SHP77 (cell line): Measurements from ENCODE around the gene C11orf68.
"Not testable (repeated sequence)": the region's sequence is repeated elsewhere in the genome, so short reads cannot be mapped to it uniquely, and the experiment has no call there.

Experiments used
- DNase-seq, 2 experiments: peaks; one replicate each; lab custom pipeline; 2025; lab: John Stamatoyannopoulos, UW

C11orf68 gene

GRCh38 chr11:65918211-65919140, at the start of gene C11orf68:
TSS of gene C11orf68 (minus strand) at chr11:65919062. CDS start at chr11:65919031, 31 bp downstream.
- DNase-seq = no peak

GRCh38 chr11:65967329-65967934, 48.6 kb upstream of the C11orf68 start:
- no peak for DNase-seq

DNA sequence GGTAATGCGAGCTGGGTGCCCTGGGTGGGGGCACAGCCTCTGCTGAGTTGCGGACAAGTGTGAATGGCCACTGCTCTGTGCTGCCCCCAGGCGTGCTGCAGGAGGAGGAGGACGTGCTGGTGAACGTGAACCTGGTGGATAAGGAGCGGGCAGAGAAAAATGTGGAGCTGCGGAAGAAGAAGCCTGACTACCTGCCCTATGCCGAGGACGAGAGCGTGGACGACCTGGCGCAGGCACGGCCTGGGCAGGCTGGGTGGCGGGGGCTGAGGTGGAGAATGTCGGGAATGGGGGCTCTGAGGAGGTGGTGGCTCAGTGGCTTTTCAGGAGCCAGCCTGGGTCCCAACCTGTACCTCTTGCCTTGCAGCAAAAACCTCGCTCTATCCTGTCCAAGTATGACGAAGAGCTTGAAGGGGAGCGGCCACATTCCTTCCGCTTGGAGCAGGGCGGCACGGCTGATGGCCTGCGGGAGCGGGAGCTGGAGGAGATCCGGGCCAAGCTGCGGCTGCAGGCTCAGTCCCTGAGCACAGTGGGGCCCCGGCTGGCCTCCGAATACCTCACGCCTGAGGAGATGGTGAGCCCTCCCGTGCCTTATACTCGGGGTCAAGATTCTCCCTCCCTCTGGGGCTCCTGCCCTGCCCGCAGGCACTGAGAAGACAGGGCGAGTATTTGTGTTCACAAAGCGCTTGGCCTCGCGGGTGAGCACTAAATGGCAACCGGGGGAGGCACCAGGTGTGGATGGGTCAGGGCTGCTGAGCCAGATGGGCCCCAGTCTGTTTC, 47.3 kb upstream of the C11orf68 start:
- no peak for DNase-seq

- no peak for DNase-seq
These were observed 46.0 kb upstream of the C11orf68 start for GRCh38 chr11:65964906-65965305.

- no peak for DNase-seq
These were observed 43.3 kb upstream of the C11orf68 start for GRCh38 chr11:65962141-65962564.

DNA sequence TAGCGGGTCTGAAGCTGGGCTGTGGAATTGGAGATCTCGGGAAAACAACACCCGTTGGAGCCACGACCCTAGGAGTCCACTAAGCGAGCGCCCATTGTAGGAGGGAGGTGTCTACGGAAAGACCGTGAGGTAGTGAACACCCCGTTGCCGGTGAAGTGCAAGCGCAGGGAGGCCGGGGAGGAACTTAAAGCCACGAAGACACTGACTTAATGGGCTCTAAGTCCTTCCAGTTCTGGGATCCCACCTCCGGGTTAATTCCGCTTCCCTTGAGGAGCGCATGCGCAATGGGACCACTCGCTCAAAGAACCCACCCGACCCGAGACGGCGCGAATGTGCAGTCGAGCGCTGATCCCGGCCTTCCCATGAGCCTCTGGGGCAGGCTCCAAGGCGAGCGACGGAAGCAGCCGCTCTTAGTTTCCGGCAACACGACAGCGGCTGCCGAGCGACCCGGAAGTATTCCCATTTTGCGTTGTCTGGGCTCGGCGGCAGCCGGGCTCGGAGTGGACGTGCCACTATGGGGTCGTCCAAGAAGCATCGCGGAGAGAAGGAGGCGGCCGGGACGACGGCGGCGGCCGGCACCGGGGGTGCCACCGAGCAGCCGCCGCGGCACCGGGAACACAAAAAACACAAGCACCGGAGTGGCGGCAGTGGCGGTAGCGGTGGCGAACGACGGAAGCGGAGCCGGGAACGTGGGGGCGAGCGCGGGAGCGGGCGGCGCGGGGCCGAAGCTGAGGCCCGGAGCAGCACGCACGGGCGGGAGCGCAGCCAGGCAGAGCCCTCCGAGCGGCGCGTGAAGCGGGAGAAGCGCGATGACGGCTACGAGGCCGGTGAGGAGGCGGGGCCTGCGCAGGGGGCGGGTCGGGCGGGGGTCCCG, 42.6 kb upstream of the C11orf68 start, which contains the start of gene SART1:
Gene SART1, plus strand, starts transcription at position 468 of the 874 bp plus-strand sequence. Its CDS starts 47 bp downstream, at position 515.
- DNase-seq = peak; percentile 95 to 97

DNA sequence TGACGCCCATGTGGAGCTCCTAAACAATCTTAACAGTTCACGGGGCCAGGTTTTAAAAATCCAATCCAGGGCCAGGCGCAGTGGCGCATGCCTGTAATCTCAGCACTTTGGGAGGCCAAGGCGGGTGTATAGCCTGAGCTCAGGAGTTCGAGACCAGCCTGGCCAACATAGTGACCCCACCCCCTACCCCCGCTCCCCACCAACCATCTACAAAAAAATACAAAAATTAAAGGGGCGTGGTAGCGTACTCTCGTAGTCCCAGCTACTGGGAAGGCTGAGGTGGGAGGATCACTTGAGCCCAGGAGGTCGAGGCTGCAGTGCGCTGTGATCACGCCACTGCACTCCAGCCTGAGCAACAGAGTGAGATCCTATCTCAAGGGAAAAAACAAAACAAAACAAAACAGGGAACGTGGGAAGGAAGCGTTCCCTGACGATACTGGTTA, 42.0 kb upstream of the C11orf68 start:
- no peak for DNase-seq

DNA sequence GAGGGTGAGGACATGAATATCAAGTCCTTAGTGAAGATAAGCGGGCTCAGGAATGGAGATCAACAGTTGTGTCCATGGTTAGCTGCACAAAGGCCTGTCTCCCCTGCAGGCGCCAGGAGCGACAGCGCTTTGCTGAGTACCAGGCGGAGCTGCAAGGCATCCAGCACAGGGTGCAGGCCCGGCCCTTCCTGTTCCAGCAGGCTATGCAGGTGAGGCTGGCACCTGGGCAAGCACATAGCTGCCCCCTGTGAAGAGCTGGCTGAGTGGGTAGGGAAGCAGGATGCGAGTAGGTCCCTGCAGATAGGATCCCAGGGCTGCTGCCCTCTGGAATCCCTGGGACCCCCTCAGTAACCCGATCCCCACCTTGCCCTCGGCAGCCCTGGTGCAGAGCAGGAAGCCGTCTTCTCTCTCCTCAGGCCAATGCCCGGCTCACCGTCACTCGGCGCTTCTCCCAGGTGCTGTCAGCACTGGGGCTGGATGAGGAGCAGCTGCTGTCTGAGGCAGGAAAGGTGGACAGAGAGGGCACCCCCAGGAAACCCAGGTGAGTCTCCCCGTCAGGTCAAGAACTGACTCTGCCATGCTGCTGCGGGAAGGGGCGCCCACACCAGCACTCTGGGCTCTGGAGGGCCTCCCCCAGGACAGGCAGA, 40.0 kb upstream of the C11orf68 start:
- no peak for DNase-seq

DNA sequence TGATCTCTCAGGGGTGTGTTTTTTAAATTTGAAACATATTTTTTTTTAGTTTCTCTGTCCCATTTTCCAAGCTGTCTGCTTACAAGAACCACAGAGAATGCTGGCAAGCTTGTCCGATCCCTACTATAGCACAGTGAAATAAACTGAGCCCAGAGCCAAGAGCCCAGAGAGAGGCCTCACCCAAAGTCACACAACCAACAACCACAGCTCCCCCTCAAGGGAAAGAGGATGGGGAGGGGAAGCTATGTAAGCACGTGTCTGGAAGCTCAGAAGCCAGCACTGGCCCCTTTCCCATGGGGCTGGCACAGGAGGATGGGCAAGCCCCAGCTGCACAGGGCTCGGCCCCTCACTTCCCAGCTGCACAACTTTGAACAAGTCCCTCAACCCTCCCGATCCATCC, 39.4 kb upstream of the C11orf68 start:
- DNase-seq = no peak

GRCh38 chr11:65954771-65955170, 35.9 kb upstream of the C11orf68 start:
- DNase-seq = no peak

DNA sequence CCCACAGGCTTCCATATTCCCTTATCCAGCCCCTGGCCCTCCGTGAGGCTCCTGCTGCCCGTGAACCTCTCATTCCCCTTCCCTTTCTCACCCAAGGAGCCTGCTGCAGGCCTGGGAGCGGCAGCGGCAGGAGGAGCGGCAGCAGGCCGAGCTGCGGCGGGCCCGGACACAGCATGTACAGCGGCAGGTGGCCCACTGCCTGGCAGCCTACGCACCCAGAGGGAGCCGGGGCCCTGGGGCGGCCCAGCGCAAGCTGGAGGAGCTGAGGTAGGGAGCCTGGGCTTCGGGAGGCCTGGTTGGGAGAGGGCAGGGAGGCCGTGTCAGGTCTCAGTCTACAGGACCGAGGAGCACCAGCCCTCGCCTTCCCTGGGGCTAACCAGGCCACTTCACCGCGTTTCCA, 34.6 kb upstream of the C11orf68 start:
- DNase-seq = no peak

- no peak for DNase-seq
These were observed 33.2 kb upstream of the C11orf68 start for GRCh38 chr11:65952052-65952521.

- not testable (repeated sequence) for DNase-seq
These were observed 32.8 kb upstream of the C11orf68 start for GRCh38 chr11:65951641-65952040.

DNA sequence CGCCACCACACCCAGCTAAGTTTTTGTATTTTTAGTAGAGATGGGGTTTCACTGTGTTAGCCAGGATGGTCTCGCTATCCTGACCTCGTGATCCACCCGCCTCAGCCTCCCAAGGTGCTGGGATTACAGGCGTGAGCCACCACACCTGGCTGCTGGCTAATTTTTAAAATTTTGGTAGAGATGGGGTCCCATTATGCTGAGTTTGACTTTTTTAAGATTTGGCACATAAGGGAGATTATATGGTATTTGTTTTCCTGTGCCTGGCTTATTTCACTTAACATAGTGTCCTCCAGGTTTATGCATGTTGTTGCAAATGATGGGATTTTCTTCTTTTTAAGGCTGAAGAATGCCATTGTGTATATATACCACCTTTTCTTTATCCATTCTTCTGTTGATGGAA, 31.8 kb upstream of the C11orf68 start:
- DNase-seq = not testable (repeated sequence)

GRCh38 chr11:65947603-65948125, 28.8 kb upstream of the C11orf68 start:
- DNase-seq = no peak

DNA sequence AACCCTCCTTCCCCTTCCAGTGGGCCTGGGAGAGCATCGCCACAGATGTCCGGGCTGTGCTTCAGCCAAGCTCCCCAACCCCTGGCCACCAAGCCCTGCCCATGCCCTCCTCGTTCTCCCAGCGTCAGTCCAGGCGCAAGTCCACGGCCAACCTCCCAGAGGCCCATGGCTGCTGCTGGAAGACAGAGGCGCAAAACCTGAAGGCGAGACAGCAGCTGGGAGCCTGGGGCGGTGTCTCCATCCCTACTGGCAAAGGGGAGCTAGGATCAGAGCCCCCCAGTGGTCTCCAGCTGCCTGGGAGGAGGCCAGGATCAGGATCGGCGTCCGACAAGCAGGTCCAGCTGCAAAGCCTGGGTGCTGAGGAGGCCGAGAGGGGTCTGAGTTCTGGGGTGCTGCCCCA, 28.3 kb upstream of the C11orf68 start:
- DNase-seq = no peak

- DNase-seq = no peak
These were observed 27.8 kb upstream of the C11orf68 start for GRCh38 chr11:65946655-65947054.

DNA sequence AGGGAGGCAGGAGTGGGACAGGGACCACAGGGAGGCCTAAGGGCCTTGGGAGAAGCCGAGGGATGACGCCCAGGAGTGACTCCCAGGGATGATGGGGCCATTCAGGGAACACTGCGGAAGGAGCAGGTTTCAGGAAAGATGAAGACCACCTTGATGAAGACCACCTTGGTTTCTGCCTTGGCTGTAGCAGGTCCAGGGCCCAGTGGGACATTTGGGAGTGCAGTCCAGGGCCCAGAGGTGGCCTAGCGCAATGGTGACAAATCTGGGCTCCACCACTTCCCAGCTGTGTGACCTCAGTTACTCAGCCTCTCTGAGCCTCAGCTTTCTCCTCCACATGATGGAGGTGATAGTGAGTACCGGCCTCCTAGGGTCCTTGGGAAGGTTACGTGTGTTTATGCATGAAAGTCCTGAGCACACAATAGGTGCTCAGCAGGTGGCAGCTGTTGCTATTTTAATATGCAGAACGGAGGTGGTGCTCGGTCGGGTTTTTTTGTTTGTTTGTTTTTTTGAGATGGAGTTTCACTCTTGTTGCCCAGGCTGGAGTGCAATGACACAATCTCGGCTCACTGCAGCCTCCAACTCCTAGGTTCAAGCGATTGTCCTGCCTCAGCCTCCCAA, 27.2 kb upstream of the C11orf68 start:
- DNase-seq = no peak

DNA sequence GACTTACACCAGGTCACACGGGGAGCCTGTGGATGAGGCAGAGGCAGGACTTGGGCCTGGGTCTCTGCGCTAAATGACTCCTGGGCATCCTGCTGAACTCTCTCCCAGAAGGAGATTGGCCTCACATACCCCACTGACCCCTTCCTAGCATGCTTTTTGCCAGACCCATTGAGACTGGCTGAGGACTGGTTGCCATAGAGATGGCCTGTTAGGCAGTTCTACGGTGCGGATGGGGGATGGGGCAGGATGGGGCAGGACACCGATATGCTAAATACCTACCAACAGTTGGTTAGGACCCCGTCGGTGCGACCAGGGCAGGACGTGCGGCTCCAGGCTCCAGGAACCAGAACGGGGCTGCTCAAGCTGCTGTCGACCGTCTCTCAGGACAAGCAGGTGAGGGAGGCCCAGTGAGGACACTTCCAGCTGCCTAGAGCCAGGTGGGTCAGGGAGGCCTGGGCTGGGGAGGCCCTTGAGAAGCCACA, 26.6 kb upstream of the C11orf68 start, which contains the start of gene TSGA10IP:
Gene TSGA10IP, plus strand, starts transcription at position 51 of the 482 bp plus-strand sequence. Its CDS starts 196 bp downstream, at position 247.
- DNase-seq = no peak

DNA sequence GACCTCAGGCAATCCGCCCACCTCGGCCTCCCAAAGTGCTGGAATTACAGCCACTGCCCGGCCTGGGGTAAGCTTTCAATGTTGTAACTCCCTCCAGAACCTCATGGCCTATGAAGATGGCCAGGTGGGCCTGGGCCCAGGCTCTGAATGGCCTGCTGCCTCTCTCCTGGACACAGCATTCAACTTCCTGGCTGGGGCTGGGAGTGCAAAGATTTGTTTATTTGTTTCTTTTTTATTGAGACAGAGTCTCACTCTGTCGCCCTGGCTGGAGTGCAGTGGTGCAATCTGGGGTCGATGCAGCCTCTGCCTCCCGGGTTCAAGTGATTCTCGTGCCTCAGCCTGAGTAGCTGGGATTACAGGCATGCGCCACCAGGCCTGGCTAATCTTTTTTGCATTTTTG, 25.9 kb upstream of the C11orf68 start:
- no peak for DNase-seq
